CD4-positive, alpha-beta memory T cell (primary cell): ENCODE results near the gene GPR39. TPM values are rescaled to one million over a fixed set of nuclear protein-coding genes. Genes with fewer than 3 reads are reported as not detected.

ENCODE experiments used
- CTCF ChIA-PET: fragments of 350-600 bp; sonication (Branson Sonifier 250); formaldehyde crosslinking; loops from one replicate; lab custom pipeline; 2021; ENCODE audit warnings: inconsistent platforms; ENCODE audit not compliant: partially characterized antibody; lab: Charles Lee
- POLR2A ChIA-PET: fragments of 350-600 bp; sonication (Branson Sonifier 250); formaldehyde crosslinking; loops from one replicate; lab custom pipeline; 2021; ENCODE audit not compliant: partially characterized antibody; lab: Charles Lee
- DNase-seq, 5 donors: peaks; one replicate each; pipeline versions ENCODE4 v3.0.0 to v3.0.0-alpha.2; 2020 to 2022; ENCODE audit warnings: mixed read lengths in 1 of 5
- H3K27ac ChIP-seq: one replicate; pipeline ENCODE4 v1.7.0; 2013; ENCODE audit warnings: low read depth, low read length
- H3K27me3 ChIP-seq: 2 replicates; pipeline ENCODE4 v1.7.0; 2013; ENCODE audit warnings: mild to moderate bottlenecking, low read length, moderate library complexity; ENCODE audit not compliant: insufficient read depth
- H3K36me3 ChIP-seq: 2 replicates; pipeline ENCODE4 v1.7.0; 2013; ENCODE audit warnings: mild to moderate bottlenecking, low read length, moderate library complexity; ENCODE audit not compliant: insufficient read depth
- H3K4me1 ChIP-seq: 2 replicates; pipeline ENCODE4 v1.7.0; 2013; ENCODE audit warnings: mild to moderate bottlenecking, low read length, moderate library complexity; ENCODE audit not compliant: insufficient read depth
- H3K4me3 ChIP-seq, 2 donors: one replicate each; pipeline ENCODE4 v1.7.0; 2013; ENCODE audit warnings: low read length in 2 of 2, mild to moderate bottlenecking in 1 of 2
- H3K9me3 ChIP-seq, 2 donors: one replicate each; pipeline ENCODE4 v1.7.0; 2013; ENCODE audit warnings: low read length in 2 of 2, control low read depth in 1 of 2; ENCODE audit not compliant: control insufficient read depth in 1 of 2
- H3K27ac Mint-ChIP-seq, 7 donors: one replicate each; pipeline ENCODE4 v1.8.0; 2020 to 2021; ENCODE audit warnings: mixed read lengths in 7 of 7, mild to moderate bottlenecking in 6 of 7, inconsistent platforms in 3 of 7, moderate library complexity in 3 of 7
- H3K27me3 Mint-ChIP-seq, 2 donors: one replicate each; pipeline ENCODE4 v1.8.0; 2020 to 2021; ENCODE audit warnings: mixed read lengths in 2 of 2
- H3K36me3 Mint-ChIP-seq, 2 donors: one replicate each; pipeline ENCODE4 v1.8.0; 2020 to 2021; ENCODE audit warnings: mixed read lengths in 2 of 2, inconsistent platforms in 1 of 2, mild to moderate bottlenecking in 1 of 2
- H3K4me1 Mint-ChIP-seq, 4 donors: one replicate each; pipeline ENCODE4 v1.8.0; 2020 to 2021; ENCODE audit warnings: mixed read lengths in 4 of 4, mild to moderate bottlenecking in 1 of 4
- H3K4me3 Mint-ChIP-seq, 8 donors: one replicate each; pipeline ENCODE4 v1.8.0; 2020 to 2021; ENCODE audit warnings: mixed read lengths in 8 of 8, mild to moderate bottlenecking in 7 of 8, moderate library complexity in 6 of 8, inconsistent platforms in 3 of 8
- H3K9me3 Mint-ChIP-seq, 8 donors: one replicate each; pipeline ENCODE4 v1.8.0; 2020 to 2021; ENCODE audit warnings: mixed read lengths in 8 of 8, mild to moderate bottlenecking in 5 of 8, inconsistent platforms in 3 of 8, moderate library complexity in 1 of 8
- intact Hi-C: fragments of 100-400 bp; cut with micrococcal nuclease; formaldehyde crosslinking; loops from one replicate; pipeline ENCODE4 v1.15.1; 2023
- polyA plus RNA-seq, 2 donors: library from polyadenylated mRNA; unstranded; fragments of 300-500 nt; fragmentation: Illumina TruSeq; gene quantifications; one replicate each; pipeline ENCODE4 v1.2.3, GENCODE V29; 2021
- total RNA-seq, 2 experiments: library from RNA; stranded (reverse); gene quantifications; one replicate each; pipeline ENCODE4 v1.2.3, GENCODE V29; 2021

Gene GPR39
- total and polyA plus RNA-seq, 4 experiments from 2014 or later: not detected

DNA sequence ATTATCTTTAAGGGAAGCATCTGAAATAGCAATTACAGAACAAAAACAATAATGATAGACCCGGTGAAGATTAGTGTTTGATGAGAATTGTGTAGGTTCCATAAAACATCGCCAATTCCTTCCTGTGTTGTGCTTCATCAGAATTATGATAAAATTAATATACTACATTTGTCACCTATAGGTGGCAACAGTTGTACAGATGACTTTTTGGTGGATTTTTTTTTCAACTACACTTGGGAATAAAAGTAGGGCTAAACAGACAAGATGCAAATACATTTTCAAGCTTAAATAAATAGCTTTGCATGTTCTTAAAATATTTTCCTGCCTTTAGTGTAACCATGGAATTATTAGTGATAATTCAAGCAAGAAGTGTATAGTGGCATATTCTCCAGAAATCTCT is 260.4 kb downstream of the GPR39 start:
- Histone ChIP-seq H3K9me3 (no peaks in the 10 kb centered on the region), H3K4me1 (no peaks in the 10 kb centered on the region), H3K36me3 (no peaks in the 10 kb centered on the region), H3K4me3 (no peak overlapping the region), H3K27me3 (no peaks in the 10 kb centered on the region), H3K27ac (no peak overlapping the region)
- Mint-ChIP-seq H3K4me3 (no peak overlapping the region), H3K9me3 (peaks cover 0 to 2% (median 0%) of the 10 kb centered on the region in 8 donors), H3K27ac (no peak overlapping the region), H3K27me3 (peaks cover 4 to 6% of the 10 kb centered on the region in 2 donors), H3K4me1 (no peaks in the 10 kb centered on the region), H3K36me3 (no peaks in the 10 kb centered on the region)
- intact Hi-C loops: no loop called here
- POLR2A ChIA-PET: no interaction called here
- no peak for DNase-seq
- CTCF ChIA-PET: no interaction called here

DNA sequence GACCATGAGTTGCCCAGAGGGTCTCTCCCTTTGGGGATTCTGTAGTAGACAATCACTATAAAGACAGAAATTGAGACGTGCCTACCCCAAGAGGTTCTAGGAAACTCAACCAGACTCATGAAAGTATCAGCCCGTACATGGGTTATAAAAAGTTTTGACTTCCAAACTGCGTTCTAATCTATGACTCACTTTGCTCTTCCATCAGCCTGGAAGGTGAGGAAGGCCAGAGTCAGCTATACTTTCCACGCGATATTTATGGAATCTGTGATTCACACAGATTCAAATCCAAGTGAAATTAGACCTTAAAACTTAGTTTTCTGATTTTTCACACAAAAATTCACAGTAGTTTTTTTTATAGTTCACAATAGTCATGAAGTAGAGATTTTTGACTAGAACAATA is 261.1 kb downstream of the GPR39 start:
- H3K27ac ChIP-seq: no peak overlapping the region
- intact Hi-C loops: no loop called here
- H3K4me1 ChIP-seq: no peaks in the 10 kb centered on the region
- Mint-ChIP-seq H3K36me3 (no peaks in the 10 kb centered on the region), H3K27me3 (peaks cover 4 to 6% of the 10 kb centered on the region in 2 donors), H3K4me1 (no peaks in the 10 kb centered on the region), H3K27ac (no peak overlapping the region), H3K4me3 (no peak overlapping the region), H3K9me3 (peaks cover 0 to 2% (median 0%) of the 10 kb centered on the region in 8 donors)
- no peaks in the 10 kb centered on the region for H3K9me3 ChIP-seq
- no peak overlapping the region for H3K4me3 ChIP-seq
- no peaks in the 10 kb centered on the region for H3K36me3 ChIP-seq
- H3K27me3 ChIP-seq: no peaks in the 10 kb centered on the region
- no peak for DNase-seq
- POLR2A ChIA-PET: no interaction called here
- CTCF ChIA-PET: no interaction called here

DNA sequence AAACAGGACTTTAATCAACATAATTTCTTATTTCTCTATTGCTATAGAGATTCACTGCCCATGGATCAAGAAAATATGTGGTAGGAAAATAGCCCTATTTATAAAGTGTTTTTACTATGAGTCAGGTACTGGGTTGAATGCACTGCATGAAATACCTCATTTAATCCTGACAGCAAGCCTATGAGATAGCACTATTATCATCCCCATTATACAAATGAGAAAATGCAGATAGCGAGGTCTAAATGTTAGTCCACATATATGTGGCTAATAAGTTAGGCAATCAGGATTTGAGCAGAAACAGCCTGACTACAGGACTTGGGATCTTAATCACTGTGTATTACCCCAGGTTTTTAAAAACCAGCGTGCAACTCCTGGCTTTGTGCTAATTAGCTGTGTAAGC is 261.9 kb downstream of the GPR39 start:
- Mint-ChIP-seq H3K4me1 (no peaks in the 10 kb centered on the region), H3K27me3 (peaks cover 3 to 4% of the 10 kb centered on the region in 2 donors), H3K36me3 (no peaks in the 10 kb centered on the region), H3K4me3 (no peak overlapping the region), H3K27ac (no peak overlapping the region), H3K9me3 (peaks cover 0 to 2% (median 0%) of the 10 kb centered on the region in 8 donors)
- no peaks in the 10 kb centered on the region for H3K4me1 ChIP-seq
- ChIA-PET POLR2A (no interaction called here), CTCF (no interaction called here)
- intact Hi-C loops: no loop called here
- no peaks in the 10 kb centered on the region for H3K27me3 ChIP-seq
- no peak for DNase-seq
- H3K36me3 ChIP-seq: no peaks in the 10 kb centered on the region
- H3K4me3 ChIP-seq: no peak overlapping the region
- no peak overlapping the region for H3K27ac ChIP-seq
- no peaks in the 10 kb centered on the region for H3K9me3 ChIP-seq

DNA sequence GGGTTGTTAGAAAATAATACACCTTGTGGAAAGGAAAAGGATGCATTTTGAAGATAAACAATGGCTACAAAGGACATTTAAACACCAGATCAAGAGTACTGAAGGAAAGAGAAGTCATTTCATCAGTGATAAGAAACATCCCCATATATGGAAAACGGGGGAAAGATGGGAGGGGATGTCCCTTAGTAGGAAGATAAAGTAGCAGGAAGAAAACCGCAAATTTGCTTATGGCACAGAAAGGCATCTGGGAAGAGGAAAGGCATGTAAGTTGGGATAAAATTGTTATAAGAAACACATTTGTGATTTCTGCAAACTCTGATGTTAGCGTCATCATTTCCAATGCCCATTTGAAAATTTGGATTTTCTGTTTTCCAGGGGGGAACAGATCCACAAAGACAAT is 263.9 kb downstream of the GPR39 start:
- CTCF ChIA-PET: no interaction called here
- H3K4me3 Mint-ChIP-seq: no peak overlapping the region

DNA sequence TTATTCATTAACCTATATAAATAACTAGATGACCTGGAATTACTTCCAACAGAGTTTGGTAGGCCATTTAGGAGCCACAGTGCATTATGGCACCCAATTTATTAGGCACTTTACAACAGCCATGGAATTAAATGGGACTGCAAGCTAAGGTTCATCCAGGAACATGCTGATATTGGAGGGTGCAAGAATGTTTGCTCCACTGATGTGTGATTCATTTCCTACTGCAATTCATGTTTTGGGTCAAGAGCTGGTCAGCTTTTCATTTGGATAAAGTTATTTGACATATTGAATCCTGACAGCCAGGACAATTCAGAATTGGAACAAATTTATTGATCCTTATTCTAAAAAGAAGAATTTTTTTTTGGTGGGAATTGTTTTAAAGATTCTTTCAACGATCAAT is 265.2 kb downstream of the GPR39 start:
- DNase-seq: no peak
- POLR2A ChIA-PET: no interaction called here
- H3K9me3 Mint-ChIP-seq: peaks cover 0 to 5% (median under 1%) of the 10 kb centered on the region in 8 donors
- H3K4me1 Mint-ChIP-seq: no peaks in the 10 kb centered on the region
- CTCF ChIA-PET: no interaction called here
- H3K27ac ChIP-seq: no peak overlapping the region
- H3K36me3 Mint-ChIP-seq: no peaks in the 10 kb centered on the region
- no peak overlapping the region for H3K4me3 Mint-ChIP-seq
- intact Hi-C loops: no loop called here
- no peaks in the 10 kb centered on the region for H3K27me3 ChIP-seq
- H3K27ac Mint-ChIP-seq: no peak overlapping the region
- no peaks in the 10 kb centered on the region for H3K27me3 Mint-ChIP-seq
- H3K36me3 ChIP-seq: no peaks in the 10 kb centered on the region
- H3K4me1 ChIP-seq: no peaks in the 10 kb centered on the region
- no peak overlapping the region for H3K4me3 ChIP-seq
- no peaks in the 10 kb centered on the region for H3K9me3 ChIP-seq

More for the DNA sequence above, 263.9 kb downstream of the GPR39 start:
- DNase-seq: no peak
- peaks cover 0 to 2% (median 0%) of the 10 kb centered on the region in 8 donors for H3K9me3 Mint-ChIP-seq
- Histone ChIP-seq H3K27me3 (no peaks in the 10 kb centered on the region), H3K9me3 (no peaks in the 10 kb centered on the region), H3K4me3 (no peak overlapping the region), H3K36me3 (no peaks in the 10 kb centered on the region), H3K4me1 (no peaks in the 10 kb centered on the region), H3K27ac (no peak overlapping the region)
- POLR2A ChIA-PET: no interaction called here
- intact Hi-C loops: no loop called here
- H3K4me1 Mint-ChIP-seq: no peaks in the 10 kb centered on the region
- no peaks in the 10 kb centered on the region for H3K36me3 Mint-ChIP-seq
- H3K27ac Mint-ChIP-seq: no peak overlapping the region
- H3K27me3 Mint-ChIP-seq: no peaks in the 10 kb centered on the region

DNA sequence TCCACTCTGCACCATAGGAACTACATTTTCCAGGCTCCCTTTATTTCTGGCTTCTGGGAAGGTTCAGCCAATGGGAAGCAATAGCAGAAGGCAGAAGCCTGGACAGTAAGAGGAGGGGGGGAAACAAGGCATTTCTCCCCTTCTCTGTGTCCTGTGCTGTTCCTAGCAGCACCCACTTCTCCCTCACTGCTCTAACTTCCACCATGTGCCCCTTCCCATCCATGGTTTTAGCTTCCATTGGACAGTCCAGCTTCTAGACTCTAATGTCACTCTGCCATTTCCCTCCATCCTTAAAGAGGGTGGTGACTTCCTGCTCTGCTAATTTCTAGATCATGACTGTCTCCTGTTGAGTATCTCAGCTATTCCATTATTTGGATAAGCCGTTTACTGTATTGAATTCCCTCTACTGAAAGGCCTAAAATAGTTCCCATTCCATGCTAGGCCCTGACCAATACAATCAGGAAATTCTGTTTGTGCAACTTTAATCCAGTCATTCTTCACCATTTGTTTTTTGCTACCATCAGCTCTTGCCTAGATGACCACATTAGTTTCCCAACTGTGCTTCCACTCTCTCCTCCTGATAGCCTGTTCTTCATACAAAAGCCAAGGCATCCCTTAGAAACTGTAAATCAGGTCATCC is 274.2 kb downstream of the GPR39 start:
- H3K4me3 Mint-ChIP-seq: no peak overlapping the region
- Histone ChIP-seq H3K36me3 (no peaks in the 10 kb centered on the region), H3K27me3 (no peaks in the 10 kb centered on the region), H3K27ac (no peak overlapping the region), H3K4me1 (no peaks in the 10 kb centered on the region), H3K4me3 (no peak overlapping the region), H3K9me3 (no peaks in the 10 kb centered on the region)
- H3K27ac Mint-ChIP-seq: no peak overlapping the region
- peaks cover 0 to 10% (median 5%) of the 10 kb centered on the region in 8 donors for H3K9me3 Mint-ChIP-seq
- H3K4me1 Mint-ChIP-seq: no peaks in the 10 kb centered on the region
- intact Hi-C loops: no loop called here
- ChIA-PET POLR2A (no interaction called here), CTCF (no interaction called here)
- no peaks in the 10 kb centered on the region for H3K36me3 Mint-ChIP-seq
- no peaks in the 10 kb centered on the region for H3K27me3 Mint-ChIP-seq
- DNase-seq: no peak

DNA sequence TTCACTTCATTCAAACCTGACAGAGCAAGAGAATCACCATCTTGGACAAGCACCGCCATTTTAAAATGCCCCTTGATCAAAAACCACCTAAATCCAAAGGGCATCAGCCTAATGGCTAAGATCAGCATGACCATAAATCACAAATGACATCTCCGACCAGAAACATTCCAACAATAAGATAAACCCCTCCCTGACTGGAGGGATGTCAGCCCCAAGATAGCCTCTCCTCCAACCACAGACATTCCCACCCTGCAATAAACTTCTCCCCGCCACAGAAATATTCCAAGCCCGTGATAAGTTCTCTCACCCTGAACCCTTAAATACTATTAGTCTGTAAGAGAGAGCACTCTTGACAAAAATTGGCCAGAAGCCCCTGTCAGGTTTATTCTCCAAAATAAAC is 275.0 kb downstream of the GPR39 start:
- intact Hi-C loops: no loop called here
- no peaks in the 10 kb centered on the region for H3K4me1 Mint-ChIP-seq
- no peaks in the 10 kb centered on the region for H3K27me3 Mint-ChIP-seq
- POLR2A ChIA-PET: no interaction called here
- H3K27ac Mint-ChIP-seq: no peak overlapping the region
- Histone ChIP-seq H3K4me3 (no peak overlapping the region), H3K27ac (no peak overlapping the region), H3K9me3 (no peaks in the 10 kb centered on the region), H3K4me1 (no peaks in the 10 kb centered on the region), H3K27me3 (no peaks in the 10 kb centered on the region), H3K36me3 (no peaks in the 10 kb centered on the region)
- no peak for DNase-seq
- H3K9me3 Mint-ChIP-seq: peaks cover 0 to 10% (median 4%) of the 10 kb centered on the region in 8 donors
- CTCF ChIA-PET: no interaction called here
- H3K36me3 Mint-ChIP-seq: no peaks in the 10 kb centered on the region
- H3K4me3 Mint-ChIP-seq: no peak overlapping the region
